ENCODE results near the gene FCRL5.
"Not testable (repeated sequence)": the region's sequence is repeated elsewhere in the genome, so short reads cannot be mapped to it uniquely, and the experiment has no call there.

FCRL5 gene

DNA sequence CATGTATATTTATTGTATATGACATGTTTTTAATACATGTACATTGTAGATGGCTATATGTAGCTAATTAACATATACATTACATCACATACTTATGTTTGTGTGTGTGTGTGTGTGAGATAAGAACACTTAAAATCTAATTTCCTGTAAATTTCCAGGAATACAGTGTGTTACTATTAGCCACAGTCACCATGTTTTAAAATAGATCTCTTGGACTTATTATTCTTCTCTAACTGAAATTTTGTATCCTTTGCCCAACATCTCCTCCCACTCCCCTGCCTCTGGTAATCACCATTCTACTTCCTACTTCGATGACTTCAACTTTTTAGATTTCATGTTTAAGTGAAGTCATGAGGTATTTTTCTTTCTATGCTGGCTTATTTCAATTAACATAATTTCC, 64.8 kb downstream of the FCRL5 start:
- no peak for DNase-seq (ENCODE audit: low spot score)

DNA sequence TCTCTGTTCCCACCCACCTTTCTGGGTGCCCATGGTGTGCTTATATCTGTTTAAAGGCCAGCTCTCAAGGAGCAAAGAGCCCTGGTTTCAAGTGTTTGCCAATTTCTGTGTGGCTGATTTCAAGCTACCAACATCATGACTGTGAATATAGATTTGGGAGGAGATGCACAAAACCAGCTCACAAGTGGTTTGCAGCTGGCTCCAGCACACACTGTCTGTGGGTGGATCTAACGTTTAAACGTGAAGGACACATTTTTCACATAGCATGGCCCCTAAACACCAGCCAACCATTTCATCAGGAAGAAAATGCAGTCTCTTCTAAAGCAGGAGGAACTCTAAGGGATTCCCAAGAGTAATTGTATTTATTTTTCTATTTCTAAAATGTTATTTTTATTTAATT, 65.2 kb downstream of the FCRL5 start:
- no peak for DNase-seq (ENCODE audit: low spot score)

DNA sequence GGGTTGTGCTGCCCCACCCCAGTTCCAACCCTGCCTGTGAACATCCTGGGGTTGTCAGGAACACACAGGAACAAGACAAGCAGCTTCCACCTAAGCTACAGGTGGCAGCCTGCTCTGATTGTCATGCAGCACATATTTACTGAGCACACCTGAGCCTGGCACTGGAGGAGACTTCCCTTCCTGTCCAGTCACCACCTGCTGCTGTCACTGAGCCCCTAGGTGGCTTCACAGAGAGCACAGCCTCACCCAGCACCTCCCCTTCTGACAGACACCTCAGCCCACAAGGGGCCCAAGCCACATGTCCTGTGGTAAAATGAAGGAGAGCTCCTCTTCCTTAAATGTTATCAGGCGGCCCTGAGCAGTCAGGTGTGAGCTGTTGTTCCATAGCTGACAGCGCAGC, 65.9 kb downstream of the FCRL5 start:
- not testable (repeated sequence) for DNase-seq (ENCODE audit: low spot score)

DNA sequence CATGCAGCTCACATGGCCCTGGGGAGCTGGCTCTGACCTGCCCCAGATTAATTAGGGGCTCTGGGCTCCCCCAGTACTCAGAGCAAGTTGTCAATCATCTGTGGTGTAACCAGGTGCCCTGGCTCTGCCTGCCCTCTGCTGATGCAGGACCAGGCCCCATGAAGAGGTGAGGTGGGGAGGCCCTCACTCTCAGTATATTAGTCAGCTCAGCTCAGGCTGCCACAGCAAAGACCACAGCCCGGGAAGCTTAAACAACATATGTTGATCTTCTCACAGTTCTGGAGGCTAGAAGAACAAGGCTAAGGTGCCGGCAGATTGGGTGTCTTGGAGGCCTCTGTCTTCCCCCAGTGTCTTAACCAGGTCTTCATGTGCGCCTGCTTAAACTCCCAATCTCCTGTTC, 66.5 kb downstream of the FCRL5 start:
- no peak for DNase-seq (ENCODE audit: low spot score)

DNA sequence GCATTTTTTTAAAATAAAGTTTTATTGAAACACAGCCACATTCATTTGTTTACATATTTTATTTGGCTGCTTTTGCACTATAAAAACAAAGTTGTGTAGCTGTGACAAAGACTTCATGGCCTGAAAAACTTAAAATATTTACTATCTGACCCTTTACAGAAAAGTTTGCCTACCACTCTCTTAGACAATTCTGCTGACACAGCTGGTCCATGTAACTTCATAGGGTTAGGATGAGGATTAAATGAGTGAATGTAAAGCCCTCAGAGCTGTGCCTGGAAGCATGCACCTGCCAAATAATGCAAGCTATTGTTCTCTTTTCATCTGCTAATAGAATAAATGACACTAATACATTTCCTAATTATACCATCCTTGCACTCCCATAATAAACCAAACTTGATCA, 67.7 kb downstream of the FCRL5 start:
- DNase-seq (ENCODE audit: low spot score) = no peak

DNA sequence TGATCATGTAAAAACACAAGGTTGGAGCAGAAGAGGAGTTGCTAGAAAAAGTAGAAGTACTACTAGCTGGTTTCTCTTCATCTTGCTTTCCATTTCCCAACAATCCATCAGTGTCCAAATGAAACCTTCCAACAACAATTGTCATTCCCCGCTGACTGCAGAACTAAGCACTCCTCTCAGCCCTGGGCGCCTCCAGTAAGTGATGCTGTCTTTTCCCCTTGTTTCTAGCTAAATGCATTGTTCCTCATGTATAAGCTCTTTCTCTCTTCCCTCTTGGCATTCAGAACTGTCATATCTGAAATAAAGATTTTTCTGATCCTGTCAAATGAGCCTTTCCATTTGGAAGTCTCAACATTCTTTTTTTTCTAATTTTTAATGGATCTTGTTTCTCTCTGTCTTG, 68.7 kb downstream of the FCRL5 start:
- no peak for DNase-seq (ENCODE audit: low spot score)

DNA sequence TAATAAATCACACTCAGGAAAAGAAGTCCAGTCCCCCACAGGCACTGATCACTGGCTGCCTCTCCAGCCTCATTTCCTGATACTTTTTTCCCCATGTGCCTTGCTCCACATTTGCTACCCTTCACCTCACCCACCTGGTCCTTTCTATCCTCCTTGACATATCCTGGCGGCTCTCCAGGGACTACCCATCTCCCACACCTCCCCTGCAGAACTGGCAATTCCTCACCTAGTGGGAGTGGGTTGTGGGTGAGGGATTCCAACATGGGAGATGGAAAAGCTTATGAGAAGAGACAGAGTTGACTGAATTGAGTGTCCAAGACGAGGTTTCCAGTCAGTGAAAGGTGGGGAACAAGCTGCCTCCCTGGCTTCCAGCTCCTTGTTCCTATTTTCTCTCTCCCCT, 69.6 kb downstream of the FCRL5 start:
- no peak for DNase-seq (ENCODE audit: low spot score)

DNA sequence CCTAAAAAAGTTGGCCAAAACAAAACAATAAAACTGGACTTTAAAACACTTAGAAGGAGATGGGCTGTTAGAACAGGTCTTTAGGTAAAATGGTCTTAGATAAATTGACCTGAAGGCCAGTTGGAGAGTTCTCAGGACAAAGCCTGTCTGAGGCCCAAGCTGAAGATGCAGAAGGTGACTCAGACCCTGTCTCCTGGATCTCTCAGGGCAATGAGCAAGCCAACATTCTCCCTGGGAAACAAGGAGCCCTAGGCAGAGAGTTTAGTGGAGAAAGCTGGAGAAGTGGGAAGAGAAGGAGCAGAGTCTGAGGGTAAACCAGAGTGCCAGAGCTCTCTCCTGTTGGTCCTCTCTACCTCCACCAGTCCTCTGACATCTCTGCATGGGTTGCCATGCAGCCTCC, 70.1 kb downstream of the FCRL5 start:
- DNase-seq (ENCODE audit: low spot score) = no peak

DNA sequence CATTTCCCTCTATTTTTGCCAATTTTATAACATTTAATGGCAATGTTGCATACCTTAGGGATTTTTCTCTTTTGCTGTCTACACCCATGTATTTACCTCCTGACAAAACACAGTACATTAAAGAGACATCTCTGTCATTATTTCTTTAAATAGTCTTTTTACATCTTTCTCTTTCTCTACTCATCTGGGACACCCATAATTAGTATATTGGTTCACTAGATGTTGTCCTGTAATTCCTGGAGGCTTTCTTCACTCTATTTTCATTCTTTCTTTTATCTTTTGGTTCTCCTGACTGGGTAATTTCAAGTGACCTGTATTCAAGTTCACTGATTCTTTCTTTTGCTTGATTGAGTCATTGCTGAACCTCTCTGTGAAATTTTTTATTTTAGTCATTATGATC, 74.3 kb downstream of the FCRL5 start:
- no peak for DNase-seq (ENCODE audit: low spot score)

DNA sequence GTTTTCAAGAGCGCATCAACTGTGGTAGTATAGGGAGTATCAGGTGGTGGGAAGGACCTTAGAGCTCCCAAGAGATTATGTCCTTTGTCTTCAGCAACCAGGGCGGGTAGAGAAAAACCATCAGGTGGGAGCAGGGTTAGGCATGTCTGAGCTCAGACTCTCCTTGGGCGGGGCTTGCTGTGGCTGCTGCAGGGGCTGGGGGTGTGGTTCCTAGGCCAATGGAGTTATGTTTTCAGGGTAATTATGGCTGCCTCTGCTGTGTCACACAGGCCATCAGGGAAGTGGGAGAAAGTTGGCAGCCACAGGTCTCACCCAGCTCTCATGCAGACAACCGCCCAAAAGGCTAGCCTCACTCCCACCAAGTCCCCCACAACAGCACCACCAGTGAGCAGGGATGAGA, 74.9 kb downstream of the FCRL5 start:
- DNase-seq (ENCODE audit: low spot score) = no peak

DNA sequence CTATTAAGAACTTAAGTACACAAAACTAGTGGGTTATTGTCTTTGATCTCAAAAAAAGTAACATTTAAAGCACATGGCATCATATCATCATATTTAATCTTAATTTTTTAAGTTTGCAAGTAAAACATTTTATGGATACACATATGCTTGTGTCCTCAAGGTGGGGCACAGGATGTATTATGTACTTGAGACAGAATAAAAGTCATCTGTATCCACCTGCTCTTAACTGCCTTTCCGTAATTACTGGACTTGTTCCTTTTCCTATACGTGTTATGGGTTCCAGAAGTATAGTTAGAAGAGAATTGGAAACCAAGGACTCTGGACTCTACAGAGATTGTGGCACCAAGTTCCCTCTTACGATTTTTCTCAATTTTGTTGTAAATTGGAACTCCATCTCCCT, 79.4 kb downstream of the FCRL5 start:
- DNase-seq (ENCODE audit: low spot score) = no peak

DNA sequence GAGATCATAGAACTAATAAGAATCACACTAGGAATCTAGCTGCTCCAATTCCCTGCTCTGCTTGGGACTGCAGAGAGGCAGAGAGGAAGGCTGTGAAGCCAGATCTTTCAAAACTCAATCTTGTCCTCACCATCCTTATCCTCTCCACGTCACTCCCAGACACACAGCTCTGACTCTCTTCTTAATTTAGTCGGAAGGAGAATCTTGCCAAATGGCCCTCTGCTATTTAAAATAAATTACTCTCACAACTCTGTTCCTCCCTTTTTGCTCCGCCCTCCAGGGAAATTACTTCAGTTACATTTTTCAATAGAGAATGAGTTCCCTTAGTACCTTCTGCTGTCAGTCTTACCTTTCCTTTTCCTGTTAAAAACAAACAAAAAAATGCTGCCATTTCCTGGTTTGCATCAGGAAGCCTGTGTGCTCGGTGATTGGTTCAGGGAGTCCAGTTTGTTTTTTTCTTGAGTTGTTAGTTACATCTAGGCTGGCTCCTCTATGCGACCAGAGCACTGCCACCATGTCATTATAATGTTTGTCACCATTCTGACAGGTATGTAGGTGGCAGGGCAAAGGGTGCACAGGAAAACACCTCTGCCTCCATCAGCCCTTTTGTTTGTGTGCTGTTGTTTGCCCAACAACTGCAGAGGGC, 80.1 kb downstream of the FCRL5 start:
- no peak for DNase-seq (ENCODE audit: low spot score)

DNA sequence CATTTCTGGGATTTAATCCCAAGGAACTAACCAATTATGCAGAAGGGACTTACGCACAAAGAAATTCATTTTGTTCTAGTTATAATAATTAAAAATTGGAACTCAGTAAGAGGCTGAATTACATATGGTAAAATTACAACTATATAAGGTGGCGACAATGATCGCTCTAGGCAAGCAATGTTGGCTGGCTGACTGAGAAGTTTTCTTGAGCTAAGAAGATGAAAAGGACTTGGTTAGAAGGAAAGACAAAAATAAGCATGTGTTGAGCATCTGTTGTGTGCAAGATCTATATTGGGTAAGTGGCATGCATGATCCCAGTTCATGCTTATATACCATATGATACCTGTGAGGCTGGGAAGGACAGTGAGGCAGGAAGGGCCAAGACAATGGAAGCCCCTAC, 80.8 kb downstream of the FCRL5 start:
- DNase-seq (ENCODE audit: low spot score) = no peak

DNA sequence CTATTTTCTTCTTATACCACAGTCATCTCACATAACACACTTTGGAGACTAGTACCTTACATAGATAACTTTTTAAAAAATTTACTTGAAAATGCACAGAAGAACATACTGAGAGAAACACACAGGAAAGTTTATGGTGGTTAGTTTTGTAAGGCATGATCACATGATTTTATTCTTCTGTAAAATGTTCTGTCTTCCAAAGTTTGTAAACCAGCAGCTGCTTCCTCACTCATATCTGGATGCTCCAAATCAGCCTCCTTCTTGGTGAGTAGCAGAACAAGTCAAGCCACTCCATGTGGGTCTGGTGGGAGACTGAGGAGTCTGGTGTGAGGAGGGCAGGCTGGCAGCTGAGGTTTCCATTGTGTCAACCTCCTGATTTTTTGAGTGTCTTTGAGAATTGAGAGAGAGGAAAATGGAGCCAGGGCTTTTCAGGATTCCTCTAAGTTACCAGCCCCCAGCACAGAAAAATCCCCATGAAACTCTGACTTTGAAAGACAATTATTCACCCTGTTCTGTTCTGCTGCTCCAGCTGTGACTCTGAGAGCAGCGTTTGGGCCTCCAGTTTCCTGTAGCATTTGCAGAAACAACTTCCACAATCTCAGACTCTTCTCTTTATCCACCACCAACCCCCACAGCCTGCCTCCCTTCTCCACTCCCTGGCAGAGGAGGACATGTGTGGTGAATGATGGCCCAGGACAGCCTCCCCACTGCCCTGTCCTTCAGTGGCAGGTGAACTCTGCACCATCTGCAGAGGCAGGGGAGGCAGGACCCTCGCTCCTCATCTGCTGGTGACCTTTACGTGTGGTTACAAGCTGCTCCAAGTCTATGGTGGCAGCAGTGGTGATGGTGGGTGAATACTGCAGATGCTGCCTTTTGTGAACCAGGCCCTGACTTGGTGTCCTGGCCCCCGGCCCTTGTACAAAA, 82.3 kb downstream of the FCRL5 start:
- no peak for DNase-seq (ENCODE audit: low spot score)

DNA sequence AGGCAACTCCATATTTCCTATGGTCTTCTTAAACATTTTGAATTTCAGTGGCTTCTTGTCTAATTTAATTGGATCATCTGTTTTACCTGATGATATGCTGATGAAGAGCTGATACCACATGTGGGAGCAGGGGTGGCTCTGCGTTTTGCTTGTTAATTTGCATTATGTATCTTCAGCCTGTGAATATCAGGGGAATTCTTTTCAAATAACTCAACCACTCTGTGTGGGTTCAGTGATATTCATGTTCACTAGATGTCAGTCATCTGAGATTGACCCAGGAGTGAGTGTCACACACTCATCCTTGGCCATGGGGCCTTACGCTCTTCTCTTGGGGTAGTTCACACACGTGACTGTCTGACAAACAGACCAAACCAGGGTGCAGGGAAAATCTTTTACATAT, 83.0 kb downstream of the FCRL5 start:
- no peak for DNase-seq (ENCODE audit: low spot score)

DNA sequence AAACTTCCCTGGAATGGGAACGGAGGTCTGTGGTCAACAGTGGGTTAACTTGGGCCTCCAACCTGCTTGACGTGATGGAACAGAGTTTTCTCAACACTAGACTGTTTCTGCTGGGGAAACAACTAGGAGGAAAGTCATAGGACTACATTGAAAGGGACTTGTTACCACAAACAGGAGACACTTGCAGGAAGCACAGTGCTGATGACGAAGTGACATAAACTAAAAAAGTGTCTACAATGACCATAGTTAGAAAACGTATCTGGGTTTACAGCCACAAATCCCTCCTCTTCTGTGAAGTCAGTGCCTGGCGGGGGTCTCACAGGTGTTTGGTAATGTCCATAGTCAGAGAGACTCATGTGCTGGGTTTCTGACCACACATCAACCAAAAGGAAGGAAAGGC, 86.3 kb downstream of the FCRL5 start:
- DNase-seq (ENCODE audit: low spot score) = no peak
